Mesodermal cell (in vitro differentiated cells): ENCODE measurements around the gene CDX2.

Experiments used
- H3K27ac ChIP-seq: 2 replicates; pipeline ENCODE4 v1.7.0; 2013; ENCODE audit warnings: mild to moderate bottlenecking, low read depth, low read length, moderate library complexity; ENCODE audit not compliant: severe bottlenecking
- H3K36me3 ChIP-seq: 2 replicates; pipeline ENCODE4 v1.7.1; 2013; ENCODE audit warnings: mild to moderate bottlenecking, low read length, moderate library complexity; ENCODE audit not compliant: control insufficient read depth, insufficient read depth
- H3K4me1 ChIP-seq: one replicate; pipeline ENCODE4 v1.7.1; 2013; ENCODE audit warnings: mild to moderate bottlenecking, low read length; ENCODE audit not compliant: insufficient read depth, control insufficient read depth, poor library complexity, severe bottlenecking
- H3K4me3 ChIP-seq: 2 replicates; pipeline ENCODE4 v1.7.0; 2013; ENCODE audit warnings: low read length, control low read depth, mild to moderate bottlenecking; ENCODE audit not compliant: insufficient read depth, poor library complexity, severe bottlenecking; ENCODE audit errors: extremely low read depth
- H3K9me3 ChIP-seq: 2 replicates; pipeline ENCODE4 v1.7.1; 2013; ENCODE audit warnings: mild to moderate bottlenecking, low read length, moderate library complexity; ENCODE audit not compliant: control insufficient read depth
- WGBS, 2 experiments: methylation state at CpG; one replicate each; pipeline ENCODE4 v1.1.5; 2013; ENCODE audit warnings: missing lambda C conversion rate in 2 of 2; ENCODE audit not compliant: insufficient coverage in 2 of 2; 5-methylcytosine and 5-hydroxymethylcytosine counted together

CDX2 gene

GRCh38 chr13:28000567-28000966 is 31.5 kb upstream of the CDX2 start:
- Histone ChIP-seq H3K27ac (no peak overlapping the region), H3K9me3 (no peaks in the 10 kb centered on the region), H3K4me1 (no peaks in the 10 kb centered on the region), H3K36me3 (no peaks in the 10 kb centered on the region), H3K4me3 (no peak overlapping the region)
- WGBS, 2 experiments = 40 to 46% methylated on average over 5 of the region's 5 CpGs

DNA sequence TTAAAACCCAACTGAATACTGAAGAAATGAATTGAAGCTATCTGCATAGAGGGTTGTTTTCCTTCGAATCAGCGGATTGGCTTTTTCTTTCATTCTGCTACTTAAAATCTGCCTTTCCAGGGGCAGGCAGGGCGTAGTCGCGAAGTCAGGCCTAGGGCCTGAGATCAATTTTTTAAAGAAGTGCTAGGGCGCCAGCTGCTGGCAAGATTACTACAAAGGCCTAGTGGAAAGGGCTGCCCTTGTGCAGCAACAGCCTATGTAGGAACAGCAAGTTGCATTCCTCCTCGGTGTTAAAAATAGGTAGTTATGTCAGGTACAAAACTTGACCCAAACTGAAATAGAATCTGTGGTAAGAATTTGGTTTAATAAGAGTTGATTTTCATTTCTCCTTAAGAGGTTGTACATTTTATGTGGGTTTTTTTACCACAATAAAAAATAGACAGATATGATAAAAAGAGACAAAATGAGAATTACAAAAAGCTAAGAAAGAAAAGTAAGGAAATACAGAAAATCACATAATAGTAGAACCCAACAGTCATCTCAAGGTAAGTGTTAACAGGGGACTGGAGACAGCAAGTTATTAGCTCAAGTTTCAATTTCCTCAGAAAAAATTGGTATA is 28.9 kb upstream of the CDX2 start:
- 24 to 31% methylated on average over 5 of the region's 7 CpGs for WGBS, 2 experiments
- Histone ChIP-seq H3K4me1 (no peaks in the 10 kb centered on the region), H3K4me3 (no peak overlapping the region), H3K36me3 (no peaks in the 10 kb centered on the region), H3K27ac (peak overlapping the region; percentile 19), H3K9me3 (no peaks in the 10 kb centered on the region)

GRCh38 chr13:27991881-27992280 is 22.8 kb upstream of the CDX2 start:
- no peaks in the 10 kb centered on the region for H3K9me3 ChIP-seq
- WGBS, 2 experiments = 90 to 97% methylated on average over 3 to 4 of the region's 6 CpGs

GRCh38 chr13:27988520-27988919 is 19.4 kb upstream of the CDX2 start, which contains the start of gene URAD:
URAD (minus strand) TSS chr13:27988693; CDS start chr13:27988637, 56 bp downstream.
- no peaks in the 10 kb centered on the region for H3K4me1 ChIP-seq
- H3K4me3 ChIP-seq = no peak within 1 kb of the TSS
- WGBS, 2 experiments = 82 to 83% methylated on average over 11 of the region's 11 CpGs
- H3K36me3 ChIP-seq = no peaks in the 10 kb centered on the region
- no peak within 1 kb of the TSS for H3K27ac ChIP-seq
- H3K9me3 ChIP-seq = no peaks in the 10 kb centered on the region

More at GRCh38 chr13:27991881-27992280, 22.8 kb upstream of the CDX2 start:
- H3K36me3 ChIP-seq = no peaks in the 10 kb centered on the region
- no peaks in the 10 kb centered on the region for H3K4me1 ChIP-seq
- no peak overlapping the region for H3K27ac ChIP-seq
- no peak overlapping the region for H3K4me3 ChIP-seq

- WGBS, 2 experiments = no CpG with 5 or more reads among the region's 1 CpG
- Histone ChIP-seq H3K4me3 (no peak overlapping the region), H3K9me3 (no peaks in the 10 kb centered on the region)
These were observed 16.5 kb upstream of the CDX2 start for GRCh38 chr13:27985600-27985999.

DNA sequence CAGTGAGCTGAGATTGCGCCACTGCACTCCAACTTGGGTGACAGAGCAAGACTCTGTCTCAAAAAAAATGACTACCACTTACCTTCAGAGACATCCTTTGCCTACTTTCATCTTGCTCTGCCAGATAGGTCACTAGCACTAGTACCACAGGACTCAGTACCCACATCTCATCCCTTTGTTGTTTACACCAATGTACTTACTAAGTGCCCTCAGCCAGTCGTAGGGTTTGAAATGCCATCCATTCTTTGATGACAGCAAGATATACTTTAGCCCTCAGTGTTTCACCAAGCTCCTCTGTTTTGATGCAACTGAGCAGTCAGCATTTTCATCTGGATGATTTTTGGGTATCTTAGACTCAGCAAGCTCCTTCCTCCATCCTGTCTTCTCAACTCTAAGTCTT is 13.2 kb upstream of the CDX2 start:
- 59 to 82% methylated on average over 2 of the region's 2 CpGs for WGBS, 2 experiments

More at GRCh38 chr13:27985600-27985999, 16.5 kb upstream of the CDX2 start:
- no peaks in the 10 kb centered on the region for H3K4me1 ChIP-seq
- H3K36me3 ChIP-seq = no peaks in the 10 kb centered on the region
- no peak overlapping the region for H3K27ac ChIP-seq

DNA sequence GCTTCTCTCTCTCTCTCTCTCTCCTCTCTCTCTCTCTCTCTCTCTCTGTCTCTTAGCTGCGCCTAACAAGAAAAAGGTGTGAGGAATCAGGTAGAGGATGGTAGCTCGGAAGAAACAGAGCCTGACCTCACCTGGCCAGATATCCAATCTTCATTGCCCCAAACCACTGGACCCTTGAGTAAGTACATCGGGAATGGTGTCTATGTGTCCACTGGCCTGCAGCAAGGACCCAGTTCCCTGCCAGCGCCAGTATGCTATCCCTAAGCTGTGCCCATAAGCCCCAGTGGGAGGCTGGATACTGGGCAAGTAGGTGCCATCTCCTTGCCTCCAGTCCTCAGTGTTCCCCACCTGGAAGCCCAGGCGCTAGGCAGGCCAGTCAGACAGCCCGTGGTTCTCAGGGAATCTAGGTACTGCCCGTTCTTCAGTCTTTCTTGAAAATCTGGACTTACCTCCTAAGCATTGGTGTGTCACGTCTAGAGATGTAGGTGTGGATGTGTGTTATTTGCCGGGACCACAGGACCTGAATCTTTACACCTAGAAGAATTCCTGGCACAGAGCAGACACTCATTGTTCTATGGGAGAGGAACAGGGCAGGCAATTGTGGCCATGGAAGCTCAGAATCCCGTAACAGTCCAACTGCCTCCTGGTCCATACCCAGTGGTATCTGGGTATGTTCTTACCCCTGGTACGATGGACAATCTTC is 12.0 kb upstream of the CDX2 start:
- 15 to 27% methylated on average over 5 to 7 of the region's 11 CpGs for WGBS, 2 experiments
- Histone ChIP-seq H3K9me3 (no peaks in the 10 kb centered on the region), H3K27ac (no peak overlapping the region), H3K4me1 (no peaks in the 10 kb centered on the region), H3K36me3 (no peaks in the 10 kb centered on the region), H3K4me3 (no peak overlapping the region)

More for the DNA sequence above, 13.2 kb upstream of the CDX2 start:
- no peaks in the 10 kb centered on the region for H3K9me3 ChIP-seq
- no peaks in the 10 kb centered on the region for H3K4me1 ChIP-seq
- no peak overlapping the region for H3K27ac ChIP-seq
- no peaks in the 10 kb centered on the region for H3K36me3 ChIP-seq
- no peak overlapping the region for H3K4me3 ChIP-seq

- 0 to 3% methylated on average over 33 to 42 of the region's 54 CpGs for WGBS, 2 experiments
- Histone ChIP-seq H3K27ac (no peak overlapping the region), H3K36me3 (no peaks in the 10 kb centered on the region), H3K9me3 (no peaks in the 10 kb centered on the region), H3K4me1 (no peaks in the 10 kb centered on the region), H3K4me3 (no peak overlapping the region)
These were observed 11.3 kb upstream of the CDX2 start for GRCh38 chr13:27980280-27980998.

DNA sequence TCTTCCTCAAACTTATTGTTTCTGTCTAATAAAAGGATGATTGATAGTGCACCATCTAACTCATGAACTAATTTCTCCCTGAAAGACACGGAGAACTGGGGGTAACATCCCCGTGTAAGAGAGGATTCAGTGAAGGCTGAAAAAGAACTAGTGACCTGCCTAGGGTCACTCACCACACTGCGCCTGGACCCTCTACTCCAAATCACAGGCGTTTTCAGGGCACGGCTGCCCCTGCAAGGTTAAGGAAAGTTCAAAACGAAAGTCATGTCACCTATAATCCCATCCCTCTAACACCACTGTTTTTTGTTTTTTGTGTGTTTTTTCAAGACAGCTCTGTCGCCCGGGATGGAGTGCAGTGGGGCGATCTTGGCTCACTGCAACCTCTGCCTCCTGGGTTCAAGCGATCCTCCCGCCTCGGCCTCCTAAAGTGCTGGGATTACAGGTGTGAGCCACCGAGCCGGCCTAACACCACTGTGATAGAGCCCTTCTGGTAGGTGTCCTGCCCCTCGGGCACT is 10.7 kb upstream of the CDX2 start:
- no peak overlapping the region for H3K27ac ChIP-seq
- WGBS, 2 experiments = 4 to 8% methylated on average over 9 to 12 of the region's 15 CpGs
- no peak overlapping the region for H3K4me3 ChIP-seq
- no peaks in the 10 kb centered on the region for H3K9me3 ChIP-seq
- no peaks in the 10 kb centered on the region for H3K36me3 ChIP-seq
- no peaks in the 10 kb centered on the region for H3K4me1 ChIP-seq

GRCh38 chr13:27979001-27979643 is 10.0 kb upstream of the CDX2 start:
- Histone ChIP-seq H3K36me3 (no peaks in the 10 kb centered on the region), H3K4me1 (no peaks in the 10 kb centered on the region)
- WGBS, 2 experiments = 0 to 2% methylated on average over 9 to 11 of the region's 15 CpGs

More at GRCh38 chr13:27979001-27979643, 10.0 kb upstream of the CDX2 start:
- no peak overlapping the region for H3K27ac ChIP-seq
- no peaks in the 10 kb centered on the region for H3K9me3 ChIP-seq
- H3K4me3 ChIP-seq = peak overlapping the region; percentile 8
